HepG2 (cell line): ENCODE results near the gene DDX50. TPM values are rescaled to one million over a fixed set of nuclear protein-coding genes. Genes with fewer than 3 reads are reported as not detected.

Experiments
- CBX1 ChIP-seq: IDR thresholded peaks from one replicate; pipeline ENCODE4 v1.6.1; 2016; ENCODE audit warnings: antibody characterized with exemption, low read depth
- DMTF1 ChIP-seq: sonication (generic); formaldehyde crosslinking; IDR thresholded peaks from 2 replicates; pipeline ENCODE4 v1.4.0; 2020; ENCODE audit warnings: mild to moderate bottlenecking, missing genetic modification reagents
- DZIP1 ChIP-seq: sonication (generic); formaldehyde crosslinking; IDR thresholded peaks from 2 replicates; pipeline ENCODE4 v1.5.0; 2020; ENCODE audit warnings: mild to moderate bottlenecking, missing genetic modification reagents
- EEA1 ChIP-seq: sonication (generic); formaldehyde crosslinking; IDR thresholded peaks from 2 replicates; pipeline ENCODE4 v1.5.1; 2020; ENCODE audit warnings: mild to moderate bottlenecking, missing genetic modification reagents, borderline replicate concordance
- FLYWCH1 ChIP-seq: sonication (generic); formaldehyde crosslinking; IDR thresholded peaks from 2 replicates; pipeline ENCODE4 v1.8.1; 2023; ENCODE audit warnings: mild to moderate bottlenecking, missing genetic modification reagents
- HHEX ChIP-seq: IDR thresholded peaks from 2 replicates; pipeline ENCODE4 v1.6.1; 2016; ENCODE audit warnings: control low read depth
- NONO ChIP-seq, 2 experiments: fragments of 450-650 bp in 1 of 2; sonication (generic) in 1 of 2; formaldehyde crosslinking in 1 of 2; IDR thresholded peaks in 1 of 2; conservative IDR thresholded peaks in 1 of 2; 2 replicates each; pipeline versions ENCODE4 v1.6.1 to v1.8.0; 2017 to 2022; ENCODE audit warnings: mild to moderate bottlenecking in 1 of 2, missing genetic modification reagents in 1 of 2, moderate library complexity in 1 of 2
- PHF20 ChIP-seq: sonication (generic); formaldehyde crosslinking; IDR thresholded peaks from 2 replicates; pipeline ENCODE4 v1.5.0; 2020; ENCODE audit warnings: mild to moderate bottlenecking, missing genetic modification reagents
- POLR2A ChIP-seq, 2 experiments: IDR thresholded peaks; 2 replicates each; pipeline ENCODE4 v1.6.1; 2011; ENCODE audit warnings: low read depth in 2 of 2, low read length in 2 of 2, mild to moderate bottlenecking in 1 of 2, moderate library complexity in 1 of 2; ENCODE audit not compliant: insufficient read depth in 1 of 2
- SIN3A ChIP-seq: IDR thresholded peaks from 2 replicates; pipeline ENCODE4 v1.6.1; 2011; ENCODE audit warnings: low read depth, mild to moderate bottlenecking, control low read depth, low read length, borderline replicate concordance
- ZBTB21 ChIP-seq: sonication (generic); formaldehyde crosslinking; IDR thresholded peaks from 2 replicates; pipeline ENCODE4 v1.4.0; 2020; ENCODE audit warnings: missing genetic modification reagents
- ZMAT3 ChIP-seq: sonication (generic); formaldehyde crosslinking; conservative IDR thresholded peaks from 2 replicates; pipeline ENCODE4 v1.7.0; 2021; ENCODE audit warnings: missing genetic modification reagents
- ZNF101 ChIP-seq: sonication (generic); formaldehyde crosslinking; IDR thresholded peaks from 2 replicates; pipeline ENCODE4 v1.4.0; 2020; ENCODE audit warnings: mild to moderate bottlenecking, low read depth, missing genetic modification reagents, borderline replicate concordance
- ZNF121 ChIP-seq: sonication (generic); formaldehyde crosslinking; IDR thresholded peaks from 2 replicates; pipeline ENCODE4 v1.5.0; 2020; ENCODE audit warnings: mild to moderate bottlenecking, missing genetic modification reagents
- ZNF235 ChIP-seq: sonication (generic); formaldehyde crosslinking; IDR thresholded peaks from 2 replicates; pipeline ENCODE4 v1.8.1; 2023; ENCODE audit warnings: mild to moderate bottlenecking, missing genetic modification reagents, borderline replicate concordance
- ZNF546 ChIP-seq: sonication (generic); formaldehyde crosslinking; conservative IDR thresholded peaks from 2 replicates; pipeline ENCODE4 v1.8.1; 2023; ENCODE audit warnings: mild to moderate bottlenecking, missing genetic modification reagents
- ZNF639 ChIP-seq: conservative IDR thresholded peaks from 2 replicates; pipeline ENCODE4 v1.6.1; 2018; ENCODE audit warnings: missing genetic modification reagents
- ZNF780A ChIP-seq: sonication (generic); formaldehyde crosslinking; IDR thresholded peaks from 2 replicates; pipeline ENCODE4 v1.8.0; 2022; ENCODE audit warnings: mild to moderate bottlenecking, missing genetic modification reagents, moderate library complexity
- ZNF781 ChIP-seq: sonication (generic); formaldehyde crosslinking; IDR thresholded peaks from 2 replicates; pipeline ENCODE4 v1.5.1; 2020; ENCODE audit warnings: borderline replicate concordance, mild to moderate bottlenecking, missing genetic modification reagents; ENCODE audit errors: not compliant biosample characterization
- ZNF839 ChIP-seq: sonication (generic); formaldehyde crosslinking; IDR thresholded peaks from 2 replicates; pipeline ENCODE4 v1.4.0; 2020; ENCODE audit warnings: missing genetic modification reagents, mild to moderate bottlenecking, borderline replicate concordance
- ZNF891 ChIP-seq: sonication (generic); formaldehyde crosslinking; IDR thresholded peaks from 2 replicates; pipeline ENCODE4 v1.5.0; 2020; ENCODE audit warnings: mild to moderate bottlenecking, missing genetic modification reagents
- polyA plus RNA-seq, 8 experiments: library from polyadenylated mRNA; depleted of rRNA in 3 of 8; stranded (reverse) in 7 of 8; unstranded in 1 of 8; fragments of >200 nt; fragmentation: Illumina TruSeq in 4 of 8; extraction: Trizol in 4 of 8; gene quantifications; 2 replicates each; pipeline versions ENCODE4 v1.2.1 to v1.2.3, GENCODE V29; 2011 to 2016; ENCODE audit warnings: low read depth in 4 of 8, missing spikeins in 1 of 8, mixed read lengths in 1 of 8; ENCODE audit not compliant: insufficient read depth in 1 of 8
- total RNA-seq, 5 experiments: library from RNA; depleted of rRNA; stranded (reverse); fragments of >200 nt; fragmentation: Illumina TruSeq; extraction: Trizol; gene quantifications; 2 replicates each; pipeline ENCODE4 v1.2.3, GENCODE V29; 2016; ENCODE audit warnings: low read depth in 1 of 5

The DDX50 gene
- total and polyA plus RNA-seq, 2 of the 13 experiments (the other 11 are each of a cell fraction or from before 2014, with no cell fraction given), result 19.0 to 38.2 TPM

- TF ChIP-seq DMTF1 (CRISPR knock-in tag) (peak; percentile 74; the same call in 1 of the 2 replicates), SIN3A (peak; percentile 97; the same call in 1 of the 2 replicates), ZBTB21 (CRISPR knock-in tag) (peak; percentile 69; the same call in 1 of the 2 replicates), ZNF546 (CRISPR knock-in tag) (0 out of 2 replicates have a peak, but pooled peaks have one; percentile 53), CBX1 (no peak), EEA1 (CRISPR knock-in tag) (0 out of 2 replicates have a peak, but pooled peaks have one; percentile 51), ZNF235 (CRISPR knock-in tag) (peak; percentile 77; the same call in 1 of the 2 replicates), ZNF781 (peak; percentile 82), ZNF891 (CRISPR knock-in tag) (peak; percentile 56; the same call in 1 of the 2 replicates), HHEX (CRISPR knock-in tag) (no peak), POLR2A (IDR thresholded peaks at IDR 0.05; ENCODE audit: insufficient read depth in 1 of 2, low read depth in 2 of 2, low read length in 2 of 2) (peak; percentile 86 to 87), ZNF121 (CRISPR knock-in tag) (0 out of 2 replicates have a peak, but pooled peaks have one; percentile 11), NONO (IDR thresholded peaks at IDR 0.05) (no peak), NONO (CRISPR knock-in tag; conservative IDR thresholded peaks at IDR 0.05) (peak; percentile 53; the same call in 1 of the 2 replicates), FLYWCH1 (CRISPR knock-in tag) (no peak), ZNF101 (0 out of 2 replicates have a peak, but pooled peaks have one; percentile 60), ZNF780A (no peak), DZIP1 (no peak), ZNF839 (no peak), ZMAT3 (CRISPR knock-in tag) (no peak), PHF20 (peak; percentile 94), ZNF639 (CRISPR knock-in tag) (peak; percentile 63)
Measured at GRCh38 chr10:68955832-68956532, 54.9 kb downstream of the DDX50 start, which contains the start of gene DDX21 (continued).
